NB4 (cell line): ENCODE data around the gene IGF1R.
A peak's percentile ranks its signal among the peaks of the same experiment; 100 is the strongest.

Source experiments
- DNase-seq: peaks from one replicate; pipeline ENCODE4 v3.0.0; 2010; ENCODE audit warnings: low read depth
- H3K4me3 ChIP-seq: one replicate; pipeline ENCODE4 v1.5.1; 2011; ENCODE audit warnings: mild to moderate bottlenecking, low read depth, low read length, moderate library complexity
- MAX ChIP-seq: IDR thresholded peaks from 2 replicates; pipeline ENCODE4 v1.6.1; 2011; ENCODE audit warnings: low read depth, low read length
- MYC ChIP-seq: IDR thresholded peaks from 2 replicates; pipeline ENCODE4 v1.6.1; 2011; ENCODE audit warnings: low read depth, low read length
- POLR2A ChIP-seq: IDR thresholded peaks from 2 replicates; pipeline ENCODE4 v1.6.1; 2011; ENCODE audit warnings: mild to moderate bottlenecking; ENCODE audit not compliant: insufficient read length; ENCODE audit errors: extremely low read depth
- TF ChIP-seq, protein P1 (sequence below): IDR thresholded peaks from one replicate; pipeline ENCODE4 v1.5.1; 2012; ENCODE audit warnings: low read depth, low read length

Gene IGF1R

GRCh38 chr15:98684436-98684835, 36.1 kb downstream of the IGF1R start:
- TF ChIP-seq, protein P1, sequence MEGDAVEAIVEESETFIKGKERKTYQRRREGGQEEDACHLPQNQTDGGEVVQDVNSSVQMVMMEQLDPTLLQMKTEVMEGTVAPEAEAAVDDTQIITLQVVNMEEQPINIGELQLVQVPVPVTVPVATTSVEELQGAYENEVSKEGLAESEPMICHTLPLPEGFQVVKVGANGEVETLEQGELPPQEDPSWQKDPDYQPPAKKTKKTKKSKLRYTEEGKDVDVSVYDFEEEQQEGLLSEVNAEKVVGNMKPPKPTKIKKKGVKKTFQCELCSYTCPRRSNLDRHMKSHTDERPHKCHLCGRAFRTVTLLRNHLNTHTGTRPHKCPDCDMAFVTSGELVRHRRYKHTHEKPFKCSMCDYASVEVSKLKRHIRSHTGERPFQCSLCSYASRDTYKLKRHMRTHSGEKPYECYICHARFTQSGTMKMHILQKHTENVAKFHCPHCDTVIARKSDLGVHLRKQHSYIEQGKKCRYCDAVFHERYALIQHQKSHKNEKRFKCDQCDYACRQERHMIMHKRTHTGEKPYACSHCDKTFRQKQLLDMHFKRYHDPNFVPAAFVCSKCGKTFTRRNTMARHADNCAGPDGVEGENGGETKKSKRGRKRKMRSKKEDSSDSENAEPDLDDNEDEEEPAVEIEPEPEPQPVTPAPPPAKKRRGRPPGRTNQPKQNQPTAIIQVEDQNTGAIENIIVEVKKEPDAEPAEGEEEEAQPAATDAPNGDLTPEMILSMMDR, result no peak
- TF ChIP-seq MAX (no peak), POLR2A (no peak), MYC (no peak)
- peak; percentile 79 for DNase-seq
- H3K4me3 ChIP-seq, result peak overlapping the region; percentile 7

GRCh38 chr15:98684995-98685525, 36.7 kb downstream of the IGF1R start:
- TF ChIP-seq MAX (no peak), MYC (no peak), POLR2A (no peak)
- TF ChIP-seq, protein P1, result no peak
- no peak for DNase-seq
- H3K4me3 ChIP-seq, result no peak overlapping the region

DNA sequence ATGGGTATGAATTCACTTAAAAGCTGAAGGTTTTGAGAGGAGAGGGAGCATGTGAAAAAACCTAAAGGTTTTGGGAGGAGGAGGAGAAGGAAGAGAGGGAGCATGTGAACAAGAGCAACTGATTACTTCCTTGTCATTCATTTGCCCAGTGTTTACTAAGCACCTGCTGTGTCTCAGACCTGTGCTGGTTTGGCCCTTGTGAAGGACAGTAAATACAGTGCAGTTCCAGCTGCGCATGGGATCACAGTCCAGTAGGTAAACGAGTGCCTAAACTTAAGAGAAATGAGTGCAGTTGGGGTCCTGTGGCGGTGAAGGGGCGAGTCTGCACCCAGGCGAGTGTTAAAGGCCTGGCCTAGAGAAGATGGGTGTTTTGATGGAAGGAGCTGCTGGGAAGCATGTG, 38.6 kb downstream of the IGF1R start:
- TF ChIP-seq, protein P1, result no peak
- no peak for TF ChIP-seq MYC
- TF ChIP-seq MAX, result no peak
- TF ChIP-seq POLR2A, result no peak
- no peak for DNase-seq
- no peak overlapping the region for H3K4me3 ChIP-seq

GRCh38 chr15:98689431-98689861, 41.1 kb downstream of the IGF1R start:
- peak; percentile 85 for DNase-seq
- TF ChIP-seq, protein P1, result no peak
- no peak for TF ChIP-seq POLR2A
- no peak for TF ChIP-seq MYC
- no peak for TF ChIP-seq MAX
- H3K4me3 ChIP-seq, result no peak overlapping the region

- TF ChIP-seq, protein P1, result no peak
- TF ChIP-seq MYC, result no peak
- no peak for TF ChIP-seq POLR2A
- TF ChIP-seq MAX, result no peak
- no peak overlapping the region for H3K4me3 ChIP-seq
- no peak for DNase-seq
Measured at GRCh38 chr15:98690272-98690950, 42.1 kb downstream of the IGF1R start.
